Inflammatory macrophage (primary cell): ENCODE data around the gene PLCXD3.

ENCODE experiments used
- DNase-seq, 2 donors: peaks; one replicate each; pipeline ENCODE4 v3.0.0-alpha.2; 2020 to 2022

Gene PLCXD3

DNA sequence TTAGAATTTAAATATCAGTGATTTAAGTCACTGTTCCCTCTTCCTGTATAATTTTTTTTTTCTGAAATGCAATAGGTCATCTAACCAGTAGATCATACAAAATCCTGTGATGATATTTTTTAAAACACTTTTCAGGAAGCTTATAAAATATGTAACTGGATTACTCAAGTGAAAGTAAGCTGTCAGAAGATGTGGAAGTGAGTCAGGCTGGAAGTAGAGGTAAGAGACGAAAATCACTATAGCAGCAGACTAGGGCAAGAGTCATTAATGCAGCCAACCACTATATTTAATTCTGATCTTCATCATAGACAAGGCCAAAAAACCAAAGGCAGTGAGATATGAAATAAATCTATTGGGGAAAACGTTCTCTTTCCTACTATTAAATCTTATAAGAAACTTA is 231.4 kb downstream of the PLCXD3 start:
- DNase-seq = no peak

DNA sequence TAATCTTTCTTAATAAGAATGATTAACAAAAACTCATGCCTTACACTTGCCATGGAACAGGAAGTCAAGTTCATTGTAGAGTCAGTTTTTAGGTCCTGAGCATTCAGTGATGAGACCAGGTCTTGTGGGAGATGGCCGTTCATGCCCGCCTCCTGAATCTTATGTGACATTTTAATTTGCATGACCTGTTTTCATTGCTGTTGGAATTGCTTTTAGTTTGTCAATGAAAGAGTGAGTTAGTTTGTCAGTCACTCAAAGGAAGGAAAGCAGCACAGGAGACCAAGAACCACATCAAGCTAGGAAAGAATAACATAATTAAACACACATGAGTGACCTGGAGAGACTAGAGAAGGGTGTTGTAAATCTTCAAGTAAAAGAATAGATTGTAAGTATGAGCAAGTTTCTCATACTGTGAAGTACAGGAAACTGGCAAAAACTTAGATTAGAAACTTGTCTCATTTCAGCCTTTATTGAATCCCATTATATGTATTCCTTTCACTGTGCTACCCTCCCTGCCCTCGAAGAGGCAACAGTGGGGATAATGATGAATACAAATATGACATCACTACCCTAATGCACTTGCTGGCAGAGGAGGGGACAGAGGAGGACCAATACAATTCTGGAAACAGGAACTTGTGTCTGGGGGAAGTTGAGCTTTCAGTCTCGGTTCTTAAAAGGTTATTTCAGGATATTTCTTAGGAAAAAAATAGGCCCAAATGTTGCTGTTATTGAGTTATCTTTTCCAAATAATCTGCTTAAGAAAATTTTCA is 232.7 kb downstream of the PLCXD3 start:
- no peak for DNase-seq

- DNase-seq = no peak
These were observed 234.4 kb downstream of the PLCXD3 start for GRCh38 chr5:41275813-41276512.

GRCh38 chr5:41270423-41271251 is 239.8 kb downstream of the PLCXD3 start:
- DNase-seq = no peak

GRCh38 chr5:41268894-41269293 is 241.5 kb downstream of the PLCXD3 start:
- no peak for DNase-seq

GRCh38 chr5:41266377-41266776 is 244.0 kb downstream of the PLCXD3 start:
- DNase-seq = no peak

DNA sequence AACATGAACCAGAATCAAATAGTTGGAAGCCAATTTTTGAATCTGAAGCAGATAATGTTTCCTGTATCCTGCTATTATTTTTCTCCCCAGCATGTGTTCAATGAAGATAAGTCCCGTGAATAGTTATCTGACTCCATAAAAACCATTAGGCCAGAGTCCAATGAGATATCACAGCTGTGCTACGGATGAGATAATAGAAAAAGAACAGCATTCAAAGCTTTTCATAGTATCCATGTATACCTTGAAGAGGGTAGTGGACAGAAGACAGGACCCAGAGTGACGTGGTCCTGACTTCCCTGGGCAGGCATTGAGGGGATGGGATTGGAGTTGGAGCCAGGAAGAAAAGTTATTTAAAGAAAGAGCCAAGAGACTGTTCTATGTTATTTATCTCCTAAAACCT is 246.4 kb downstream of the PLCXD3 start:
- no peak for DNase-seq

GRCh38 chr5:41263335-41263734 is 247.1 kb downstream of the PLCXD3 start:
- DNase-seq = no peak
